Measurements from ENCODE around the gene POM121L2.
A peak's percentile ranks its signal among the peaks of the same experiment; 100 is the strongest.
"Not testable (repeated sequence)": the region's sequence is repeated elsewhere in the genome, so short reads cannot be mapped to it uniquely, and the experiment has no call there.

The POM121L2 gene

GRCh38 chr6:27275025-27275956 lies 36.8 kb downstream of the POM121L2 start:
- no peaks in the 10 kb centered on the region for H3K36me3 ChIP-seq (ENCODE audit: control insufficient read depth, insufficient read depth, low read length)
- H3K4me3 ChIP-seq (ENCODE audit: low read depth, low read length), result peak overlapping the region; percentile 58
- H3K9ac ChIP-seq (ENCODE audit: low read depth, low read length), result peak overlapping the region; percentile 16
- peaks cover 2% of the 10 kb centered on the region for H3K4me1 ChIP-seq (ENCODE audit: control insufficient read depth, insufficient read depth, low read length)
- peaks cover 31% of the 10 kb centered on the region for H3K27me3 ChIP-seq (ENCODE audit: control insufficient read depth, insufficient read depth, low read length)
- H3K9me3 ChIP-seq (ENCODE audit: control insufficient read depth, insufficient read depth, low read length), result no peaks in the 10 kb centered on the region

DNA sequence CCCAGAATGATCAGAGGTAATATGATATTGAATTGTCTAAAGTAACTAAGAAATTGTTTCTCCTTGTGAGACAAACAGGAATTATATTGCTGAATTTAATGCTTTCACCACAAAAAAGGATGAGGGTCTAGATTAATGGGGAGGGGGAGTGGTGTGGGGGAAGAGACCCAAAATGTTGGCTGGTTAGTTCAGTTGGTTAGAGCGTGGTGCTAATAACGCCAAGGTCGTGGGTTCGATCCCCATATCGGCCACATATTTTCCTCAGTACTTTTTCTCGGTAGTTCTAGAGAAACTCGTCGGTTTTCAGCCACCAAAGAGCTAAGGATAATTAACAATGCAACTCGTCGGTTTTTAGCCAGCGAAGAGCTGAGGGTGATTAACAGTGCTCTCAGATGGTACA lies 38.3 kb downstream of the POM121L2 start:
- no peak overlapping the region for H3K4me3 ChIP-seq (ENCODE audit: low read depth, low read length)
- H3K9me3 ChIP-seq (ENCODE audit: control insufficient read depth, insufficient read depth, low read length), result no peaks in the 10 kb centered on the region
- H3K27me3 ChIP-seq (ENCODE audit: control insufficient read depth, insufficient read depth, low read length), result peaks cover 30% of the 10 kb centered on the region
- no peak overlapping the region for H3K9ac ChIP-seq (ENCODE audit: low read depth, low read length)
- H3K4me1 ChIP-seq (ENCODE audit: control insufficient read depth, insufficient read depth, low read length), result no peaks in the 10 kb centered on the region
- H3K36me3 ChIP-seq (ENCODE audit: control insufficient read depth, insufficient read depth, low read length), result no peaks in the 10 kb centered on the region

GRCh38 chr6:27268803-27269202 lies 43.3 kb downstream of the POM121L2 start:
- Histone ChIP-seq H3K9ac (ENCODE audit: low read depth, low read length) (no peak overlapping the region), H3K9me3 (ENCODE audit: control insufficient read depth, insufficient read depth, low read length) (no peaks in the 10 kb centered on the region), H3K36me3 (ENCODE audit: control insufficient read depth, insufficient read depth, low read length) (no peaks in the 10 kb centered on the region), H3K27me3 (ENCODE audit: control insufficient read depth, insufficient read depth, low read length) (peaks cover 31% of the 10 kb centered on the region), H3K4me1 (ENCODE audit: control insufficient read depth, insufficient read depth, low read length) (no peaks in the 10 kb centered on the region), H3K4me3 (ENCODE audit: low read depth, low read length) (no peak overlapping the region)

GRCh38 chr6:27267857-27268434 lies 44.1 kb downstream of the POM121L2 start:
- Histone ChIP-seq H3K4me1 (ENCODE audit: control insufficient read depth, insufficient read depth, low read length) (no peaks in the 10 kb centered on the region), H3K9ac (ENCODE audit: low read depth, low read length) (no peak overlapping the region), H3K4me3 (ENCODE audit: low read depth, low read length) (peak overlapping the region; percentile 18), H3K9me3 (ENCODE audit: control insufficient read depth, insufficient read depth, low read length) (no peaks in the 10 kb centered on the region), H3K27me3 (ENCODE audit: control insufficient read depth, insufficient read depth, low read length) (peaks cover 31% of the 10 kb centered on the region), H3K36me3 (ENCODE audit: control insufficient read depth, insufficient read depth, low read length) (no peaks in the 10 kb centered on the region)

DNA sequence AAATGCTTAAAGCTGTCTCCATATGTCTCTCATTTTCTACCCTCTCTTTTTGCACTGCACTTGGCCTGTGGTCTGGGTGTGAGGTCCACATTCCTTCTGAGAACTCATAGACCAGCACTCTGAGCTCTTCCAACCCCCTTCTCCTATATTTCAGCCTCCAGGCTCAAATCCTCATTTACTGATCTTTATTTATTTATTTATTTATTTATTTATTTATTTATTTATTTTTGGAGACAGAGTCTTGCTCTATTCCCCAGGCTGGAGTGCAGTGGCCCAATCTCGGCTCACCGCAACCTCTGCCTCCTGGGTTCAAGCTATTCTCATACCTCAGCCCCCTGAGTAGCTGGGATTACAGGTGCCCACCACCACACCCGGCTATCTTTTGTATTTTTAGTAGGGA lies 45.1 kb downstream of the POM121L2 start:
- H3K27me3 ChIP-seq (ENCODE audit: control insufficient read depth, insufficient read depth, low read length), result peaks cover 29% of the 10 kb centered on the region
- not testable (repeated sequence) for H3K9me3 ChIP-seq (ENCODE audit: control insufficient read depth, insufficient read depth, low read length); H3K4me3 ChIP-seq (ENCODE audit: low read depth, low read length); H3K36me3 ChIP-seq (ENCODE audit: control insufficient read depth, insufficient read depth, low read length); H3K9ac ChIP-seq (ENCODE audit: low read depth, low read length); H3K4me1 ChIP-seq (ENCODE audit: control insufficient read depth, insufficient read depth, low read length)

- Histone ChIP-seq H3K4me1 (ENCODE audit: control insufficient read depth, insufficient read depth, low read length) (no peaks in the 10 kb centered on the region), H3K9ac (ENCODE audit: low read depth, low read length) (no peak overlapping the region), H3K36me3 (ENCODE audit: control insufficient read depth, insufficient read depth, low read length) (no peaks in the 10 kb centered on the region), H3K9me3 (ENCODE audit: control insufficient read depth, insufficient read depth, low read length) (no peaks in the 10 kb centered on the region), H3K4me3 (ENCODE audit: low read depth, low read length) (no peak overlapping the region), H3K27me3 (ENCODE audit: control insufficient read depth, insufficient read depth, low read length) (peaks cover 26% of the 10 kb centered on the region)
These were observed 48.2 kb downstream of the POM121L2 start for GRCh38 chr6:27263886-27264285.

- no peaks in the 10 kb centered on the region for H3K4me1 ChIP-seq (ENCODE audit: control insufficient read depth, insufficient read depth, low read length)
- H3K4me3 ChIP-seq (ENCODE audit: low read depth, low read length), result peak overlapping the region; percentile 81
- H3K36me3 ChIP-seq (ENCODE audit: control insufficient read depth, insufficient read depth, low read length), result no peaks in the 10 kb centered on the region
- no peak overlapping the region for H3K9ac ChIP-seq (ENCODE audit: low read depth, low read length)
- no peaks in the 10 kb centered on the region for H3K9me3 ChIP-seq (ENCODE audit: control insufficient read depth, insufficient read depth, low read length)
- H3K27me3 ChIP-seq (ENCODE audit: control insufficient read depth, insufficient read depth, low read length), result peaks cover 4% of the 10 kb centered on the region
These were observed 51.2 kb downstream of the POM121L2 start for GRCh38 chr6:27260836-27261375.

DNA sequence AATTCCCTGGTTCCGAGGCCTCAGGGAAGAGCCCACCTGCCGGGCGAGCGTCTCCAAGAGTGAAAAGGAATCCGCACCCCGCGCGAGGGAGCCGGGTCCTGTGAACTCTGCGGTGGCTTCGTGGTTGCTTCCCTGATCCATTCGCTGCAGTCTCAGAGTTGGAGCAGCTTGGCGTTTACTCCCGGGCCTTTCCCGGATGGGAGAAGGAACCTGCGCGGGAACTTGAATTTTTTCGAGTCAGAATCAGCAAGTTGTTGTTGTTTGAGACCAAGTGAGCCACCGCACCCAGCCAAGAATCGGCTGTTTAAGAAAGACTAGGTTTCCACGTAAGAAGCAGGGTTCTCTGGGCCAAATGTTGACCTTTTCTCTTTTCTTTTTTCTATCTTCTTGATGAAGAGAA lies 51.7 kb downstream of the POM121L2 start:
- H3K9ac ChIP-seq (ENCODE audit: low read depth, low read length), result peak overlapping the region; percentile 1
- no peaks in the 10 kb centered on the region for H3K36me3 ChIP-seq (ENCODE audit: control insufficient read depth, insufficient read depth, low read length)
- H3K27me3 ChIP-seq (ENCODE audit: control insufficient read depth, insufficient read depth, low read length), result peaks cover 4% of the 10 kb centered on the region
- H3K4me1 ChIP-seq (ENCODE audit: control insufficient read depth, insufficient read depth, low read length), result no peaks in the 10 kb centered on the region
- peak overlapping the region; percentile 81 for H3K4me3 ChIP-seq (ENCODE audit: low read depth, low read length)
- no peaks in the 10 kb centered on the region for H3K9me3 ChIP-seq (ENCODE audit: control insufficient read depth, insufficient read depth, low read length)
